Suppressor macrophage (primary cell): ENCODE results near the gene SRD5A2.
A peak's percentile ranks its signal among the peaks of the same experiment; 100 is the strongest.

Experiments
- DNase-seq, 4 experiments: peaks; one replicate each; pipeline ENCODE4 v3.0.0-alpha.2; 2020 to 2022
- total RNA-seq, 17 experiments: gene quantifications; one replicate each; lab custom pipeline; 2026; ENCODE audit warnings: mixed read lengths in 6 of 17, inconsistent platforms in 3 of 17; lab: John Stamatoyannopoulos, UW

The SRD5A2 gene
- 0 to 1.5 (median 0) reads per million in 17 experiments for total RNA-seq

GRCh38 chr2:31580321-31581117, at the start of gene SRD5A2:
Gene SRD5A2 (minus strand): TSS chr2:31580938. CDS start chr2:31580900, 38 bp downstream.
- no peak for DNase-seq

- DNase-seq, result no peak
Measured at GRCh38 chr2:31606509-31606908, 25.8 kb upstream of the SRD5A2 start.

- no peak for DNase-seq
Measured at GRCh38 chr2:31598694-31599093, 18.0 kb upstream of the SRD5A2 start.

GRCh38 chr2:31586230-31586629, 5.5 kb upstream of the SRD5A2 start:
- no peak for DNase-seq

GRCh38 chr2:31581124-31581795, 522 bp upstream of the SRD5A2 start:
- DNase-seq, result no peak

GRCh38 chr2:31579996-31580320, 780 bp downstream of the SRD5A2 start:
- no peak for DNase-seq

GRCh38 chr2:31578316-31578715, 2.4 kb downstream of the SRD5A2 start:
- DNase-seq, result no peak

GRCh38 chr2:31577143-31577542, 3.6 kb downstream of the SRD5A2 start:
- DNase-seq, result no peak

- DNase-seq, result no peak
Measured at GRCh38 chr2:31568585-31569201, 12.0 kb downstream of the SRD5A2 start.

GRCh38 chr2:31567679-31568078, 13.1 kb downstream of the SRD5A2 start:
- no peak for DNase-seq

- DNase-seq, result peak in 1 of 4 experiments; percentile 0
Measured at GRCh38 chr2:31563273-31563839, 17.4 kb downstream of the SRD5A2 start.

GRCh38 chr2:31561823-31562222, 18.9 kb downstream of the SRD5A2 start:
- no peak for DNase-seq

GRCh38 chr2:31558401-31559295, 22.1 kb downstream of the SRD5A2 start:
- peak in 1 of 4 experiments; percentile 1 for DNase-seq

- DNase-seq, result no peak
Measured at GRCh38 chr2:31556940-31557339, 23.8 kb downstream of the SRD5A2 start.

- DNase-seq, result no peak
Measured at GRCh38 chr2:31555967-31556706, 24.6 kb downstream of the SRD5A2 start.

- DNase-seq, result no peak
Measured at GRCh38 chr2:31553362-31553761, 27.4 kb downstream of the SRD5A2 start.

GRCh38 chr2:31547485-31547884, 33.3 kb downstream of the SRD5A2 start:
- DNase-seq, result no peak

GRCh38 chr2:31541853-31542252, 38.9 kb downstream of the SRD5A2 start:
- no peak for DNase-seq

GRCh38 chr2:31539505-31539904, 41.2 kb downstream of the SRD5A2 start:
- DNase-seq, result no peak

GRCh38 chr2:31535768-31536167, 45.0 kb downstream of the SRD5A2 start:
- DNase-seq, result no peak

- no peak for DNase-seq
Measured at GRCh38 chr2:31534636-31535035, 46.1 kb downstream of the SRD5A2 start.

GRCh38 chr2:31533036-31533435, 47.7 kb downstream of the SRD5A2 start:
- no peak for DNase-seq
